AG10803 (cell line): ENCODE data around the gene MAST3.

Experiments
- DNase-seq: peaks from one replicate; pipeline ENCODE4 v3.0.0; 2010; ENCODE audit warnings: low read depth
- H3K4me3 ChIP-seq: 2 replicates; pipeline ENCODE4 v1.5.1; 2011; ENCODE audit warnings: mild to moderate bottlenecking, low read length, control low read depth
- CTCF ChIP-seq: conservative IDR thresholded peaks from 2 replicates; pipeline ENCODE4 v1.5.1; 2011; ENCODE audit warnings: mild to moderate bottlenecking, low read length, control low read depth, inconsistent platforms

The MAST3 gene

GRCh38 chr19:18190278-18190677 lies 92.7 kb downstream of the MAST3 start:
- DNase-seq: no peak
- no peak overlapping the region for H3K4me3 ChIP-seq
- TF ChIP-seq CTCF: no peak

GRCh38 chr19:18191640-18192062 lies 94.1 kb downstream of the MAST3 start:
- no peak for DNase-seq
- peak overlapping the region; percentile 74 for H3K4me3 ChIP-seq
- TF ChIP-seq CTCF: no peak

DNA sequence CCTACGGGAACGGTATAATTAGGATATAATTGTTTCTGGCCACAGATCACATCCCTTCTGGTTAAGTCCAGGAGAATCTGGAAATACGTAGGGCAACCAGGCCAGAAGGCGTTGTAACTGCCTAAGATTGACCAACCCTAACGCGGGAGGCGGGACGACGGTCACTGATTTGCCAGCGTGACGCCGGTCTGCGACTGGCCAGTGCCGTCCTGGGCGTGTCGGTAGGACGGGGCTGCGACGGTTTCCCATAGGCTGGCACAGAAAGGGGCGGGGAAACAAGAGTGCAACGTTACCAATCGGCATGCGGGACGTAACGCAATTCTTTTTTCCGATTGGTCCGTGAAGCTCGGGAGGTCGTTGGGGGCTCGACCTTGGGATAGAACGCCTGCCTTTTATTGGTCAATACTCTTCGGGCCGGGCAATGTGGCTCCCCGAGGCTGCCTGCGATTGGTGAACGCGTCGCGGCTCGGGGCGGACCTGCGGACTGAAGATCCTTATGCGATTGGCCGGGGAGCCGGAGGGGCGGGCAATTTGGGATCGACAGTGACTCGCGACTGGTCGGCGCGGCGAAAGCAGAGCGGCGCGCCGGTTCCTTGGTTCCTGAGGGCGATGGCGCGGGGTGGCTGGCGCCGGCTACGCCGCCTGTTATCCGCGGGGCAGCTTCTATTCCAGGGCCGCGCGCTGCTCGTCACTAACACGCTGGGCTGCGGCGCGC lies 95.3 kb downstream of the MAST3 start, which contains the start of gene MPV17L2:
TSS of gene MPV17L2 (plus strand) at position 546 of the 715 bp plus-strand sequence. CDS start at position 610, 64 bp downstream.
- peak within 1 kb of the TSS; percentile 78 for H3K4me3 ChIP-seq
- DNase-seq: peak; percentile 100
- no peak for TF ChIP-seq CTCF

DNA sequence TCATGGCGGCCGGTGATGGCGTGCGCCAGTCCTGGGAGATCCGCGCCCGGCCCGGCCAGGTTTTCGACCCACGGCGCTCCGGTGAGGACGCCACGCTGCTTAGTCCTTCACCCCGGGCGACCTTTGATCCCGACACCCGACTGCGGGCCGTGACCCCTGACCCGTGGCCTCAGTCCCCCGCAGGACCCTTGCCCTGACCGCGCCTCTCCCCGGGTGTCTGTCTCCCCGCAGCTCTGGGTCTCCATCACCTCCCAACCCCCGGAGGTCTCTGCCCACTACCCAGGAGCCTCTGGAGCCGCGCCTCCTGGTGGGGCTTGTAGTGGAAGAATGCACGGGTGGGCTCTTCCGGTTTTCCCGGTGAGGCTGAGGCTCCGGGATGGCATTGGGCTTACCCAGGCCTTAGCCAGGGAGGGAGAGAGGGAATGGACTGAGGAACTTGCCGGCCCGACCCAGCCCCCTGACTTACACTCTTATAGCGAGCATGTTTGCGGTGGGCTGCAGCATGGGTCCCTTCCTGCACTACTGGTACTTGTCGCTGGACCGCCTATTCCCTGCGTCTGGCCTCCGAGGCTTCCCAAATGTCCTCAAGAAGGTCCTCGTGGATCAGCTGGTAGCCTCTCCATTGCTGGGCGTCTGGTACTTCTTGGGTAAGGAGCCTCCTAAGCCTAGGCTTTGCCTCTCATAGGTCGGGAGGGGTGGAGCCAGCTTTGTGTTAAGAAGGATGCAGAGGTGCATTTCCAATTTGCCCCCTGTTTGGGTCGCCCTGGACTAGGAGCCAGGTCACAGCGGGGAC lies 96.0 kb downstream of the MAST3 start:
- DNase-seq: no peak
- no peak for TF ChIP-seq CTCF
- H3K4me3 ChIP-seq: peak overlapping the region; percentile 78

DNA sequence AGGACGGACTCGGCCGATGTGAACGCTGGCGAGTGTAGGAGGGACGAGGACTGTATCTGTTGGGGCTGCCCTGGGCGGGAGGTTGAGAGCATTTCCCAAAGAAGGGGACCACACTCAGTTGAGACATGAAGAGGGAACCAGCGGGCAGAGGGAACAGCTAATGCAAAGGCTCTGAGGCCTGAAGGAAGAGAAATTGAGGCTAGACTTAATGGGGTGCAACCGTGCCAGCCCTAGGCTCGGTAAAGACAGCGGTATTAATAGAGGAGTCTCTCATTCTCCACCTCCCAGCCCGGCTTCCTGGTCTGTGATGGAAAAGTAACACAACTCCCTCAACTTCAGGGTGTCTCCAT lies 96.6 kb downstream of the MAST3 start:
- peak overlapping the region; percentile 78 for H3K4me3 ChIP-seq
- TF ChIP-seq CTCF: no peak
- DNase-seq: no peak

- H3K4me3 ChIP-seq: peak overlapping the region; percentile 78
- DNase-seq: no peak
- no peak for TF ChIP-seq CTCF
These were observed 97.1 kb downstream of the MAST3 start for GRCh38 chr19:18194554-18195238.
